HL-60 (cell line): ENCODE results near the gene RAP1GAP2.

Experiments used
- DNase-seq, 2 experiments: peaks; one replicate each; pipeline ENCODE4 v3.0.0-alpha.2; 2010 to 2020; ENCODE audit warnings: low read depth in 1 of 2, low spot score in 1 of 2
- H3K27ac ChIP-seq: fragments of 250-450 bp; sonication (Bioruptor Pico); replicated peaks from 2 replicates; pipeline ENCODE4 v1.5.1; 2020; ENCODE audit warnings: mild to moderate bottlenecking, moderate library complexity
- H3K27me3 ChIP-seq: fragments of 250-450 bp; sonication (Bioruptor Pico); 2 replicates; pipeline ENCODE4 v1.5.1; 2021; ENCODE audit warnings: mild to moderate bottlenecking, moderate library complexity; ENCODE audit not compliant: insufficient read depth, poor library complexity, severe bottlenecking
- H3K4me3 ChIP-seq: replicated peaks from 2 replicates; pipeline ENCODE4 v1.5.1; 2011; ENCODE audit warnings: mild to moderate bottlenecking, control low read depth, low read length; ENCODE audit not compliant: insufficient read depth
- CTCF ChIP-seq: IDR thresholded peaks from one replicate; pipeline ENCODE4 v1.5.1; 2011; ENCODE audit warnings: low read length, control low read depth, inconsistent platforms; ENCODE audit not compliant: insufficient read depth
- GABPA ChIP-seq: IDR thresholded peaks from 2 replicates; pipeline ENCODE4 v1.6.1; 2012; ENCODE audit warnings: low read depth
- POLR2AphosphoS5 ChIP-seq: IDR thresholded peaks from 2 replicates; pipeline ENCODE4 v1.6.1; 2012; ENCODE audit warnings: low read depth
- REST ChIP-seq: IDR thresholded peaks from 2 replicates; pipeline ENCODE4 v1.6.1; 2012; ENCODE audit warnings: low read depth; ENCODE audit not compliant: insufficient replicate concordance
- SPI1 ChIP-seq: IDR thresholded peaks from 2 replicates; pipeline ENCODE4 v1.6.1; 2012; ENCODE audit warnings: low read depth, mild to moderate bottlenecking, borderline replicate concordance

RAP1GAP2 gene

GRCh38 chr17:2795441-2796163 is 636 bp upstream of the RAP1GAP2 start:
- TF ChIP-seq CTCF (no peak), POLR2AphosphoS5 (no peak), SPI1 (no peak), GABPA (no peak), REST (no peak)
- no peak for DNase-seq
- Histone ChIP-seq H3K27me3 (no peaks in the 10 kb centered on the region), H3K27ac (peak overlapping the region; percentile 78), H3K4me3 (peak overlapping the region; percentile 59)

GRCh38 chr17:2797226-2797625 is 988 bp downstream of the RAP1GAP2 start:
- DNase-seq = no peak
- H3K27me3 ChIP-seq = no peaks in the 10 kb centered on the region
- peak overlapping the region; percentile 63 for H3K27ac ChIP-seq
- TF ChIP-seq REST (no peak), GABPA (no peak), SPI1 (no peak), CTCF (no peak), POLR2AphosphoS5 (no peak)
- H3K4me3 ChIP-seq = peak overlapping the region; percentile 59

GRCh38 chr17:2797637-2798036 is 1.4 kb downstream of the RAP1GAP2 start:
- peak overlapping the region; percentile 59 for H3K4me3 ChIP-seq
- no peak for TF ChIP-seq REST
- no peak for TF ChIP-seq SPI1
- no peak for TF ChIP-seq CTCF
- no peak for TF ChIP-seq GABPA
- TF ChIP-seq POLR2AphosphoS5 = no peak
- H3K27ac ChIP-seq = no peak overlapping the region
- no peaks in the 10 kb centered on the region for H3K27me3 ChIP-seq
- no peak for DNase-seq
